Measurements from ENCODE around the gene NAV3.

DNA sequence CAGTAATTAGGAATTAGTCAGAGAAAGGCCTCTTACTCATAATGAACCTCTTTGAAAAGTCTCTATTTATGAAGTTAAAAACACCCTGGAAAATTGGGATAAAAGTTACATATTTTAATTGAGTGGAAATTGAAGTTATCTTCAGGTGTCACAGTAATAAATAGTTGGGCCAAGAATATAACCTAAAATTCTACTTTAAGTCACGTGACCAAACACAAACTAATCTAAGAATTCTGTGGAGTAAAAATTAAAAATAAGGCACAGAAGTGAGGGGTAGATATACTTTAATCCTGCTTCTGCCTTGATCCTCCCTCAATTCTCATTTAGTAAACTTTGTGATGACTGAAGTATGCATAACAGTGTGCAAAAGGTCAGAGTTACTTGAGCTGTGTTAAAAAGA, 226.4 kb downstream of the NAV3 start:
- TF ChIP-seq CTCF (IDR thresholded peaks at IDR 0.05) (no peak), POLR2A (IDR thresholded peaks at IDR 0.05) (no peak)
